Activated CD8-positive, alpha-beta memory T cell treated with anti-CD3 and anti-CD28 coated beads, Interleukin-2, amount 10 ng/mL, durations not matched to agents 7 days and 5 days (primary cell): Measurements from ENCODE around the gene ANKRD40CL. TPM values are rescaled to one million over a fixed set of nuclear protein-coding genes. Genes with fewer than 3 reads are reported as not detected.

Experiments used
- ATAC-seq: fragments of 150-1000 bp; cut with Tn5 transposase; one replicate; pipeline ENCODE4 v1.10.0; 2021; ENCODE audit warnings: moderate library complexity
- CTCF ChIA-PET: fragments of 350-600 bp; sonication (Branson Sonifier 250); formaldehyde crosslinking; loops from one replicate; lab custom pipeline; 2021; ENCODE audit warnings: antibody characterized with exemption; lab: Charles Lee
- DNase-seq: peaks from one replicate; pipeline ENCODE4 v3.0.0-alpha.2; 2020
- H3K27ac Mint-ChIP-seq: one replicate; pipeline ENCODE4 v1.8.0; 2021; ENCODE audit warnings: mild to moderate bottlenecking, mixed read lengths
- H3K27me3 Mint-ChIP-seq: one replicate; pipeline ENCODE4 v1.8.0; 2021; ENCODE audit warnings: mixed read lengths
- H3K36me3 Mint-ChIP-seq: one replicate; pipeline ENCODE4 v1.8.0; 2021; ENCODE audit warnings: mild to moderate bottlenecking, mixed read lengths
- H3K4me1 Mint-ChIP-seq: one replicate; pipeline ENCODE4 v1.8.0; 2021; ENCODE audit warnings: mixed read lengths
- H3K4me3 Mint-ChIP-seq: one replicate; pipeline ENCODE4 v1.8.0; 2021; ENCODE audit warnings: mild to moderate bottlenecking, moderate library complexity, mixed read lengths
- H3K9me3 Mint-ChIP-seq: one replicate; pipeline ENCODE4 v1.8.0; 2022; ENCODE audit warnings: low read depth, mixed read lengths
- total RNA-seq, 2 experiments: library from RNA; stranded (reverse); gene quantifications; one replicate each; pipeline ENCODE4 v1.2.3, GENCODE V29; 2021

Gene ANKRD40CL
- total RNA-seq, 2 experiments from 2014 or later, result not detected

DNA sequence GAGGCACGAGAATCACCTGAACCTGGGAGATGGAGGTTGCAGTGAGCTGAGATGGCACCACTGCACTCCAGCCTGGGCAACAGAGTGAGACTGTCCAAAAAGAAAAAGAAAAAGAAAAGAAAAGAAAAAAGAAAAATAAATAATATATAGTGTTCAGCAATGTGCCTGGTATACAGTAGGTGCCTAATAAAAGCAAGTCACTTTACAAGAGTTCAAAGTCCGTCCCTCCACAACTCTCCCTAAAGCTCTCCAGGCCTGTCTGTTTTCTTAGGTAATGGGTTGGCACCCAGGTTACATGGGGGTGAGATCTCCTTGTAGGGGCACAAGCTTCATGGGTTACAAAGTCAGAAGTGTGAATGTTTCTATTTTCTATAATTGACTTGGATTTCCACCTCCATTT is 16.6 kb upstream of the ANKRD40CL start:
- H3K4me3 Mint-ChIP-seq, result no peak overlapping the region
- H3K4me1 Mint-ChIP-seq, result peaks cover 37% of the 10 kb centered on the region
- no peak overlapping the region for H3K27ac Mint-ChIP-seq

GRCh38 chr17:50783193-50783660 is 15.9 kb upstream of the ANKRD40CL start:
- no peak overlapping the region for H3K27ac Mint-ChIP-seq
- peaks cover 35% of the 10 kb centered on the region for H3K27me3 Mint-ChIP-seq
- ATAC-seq, result peak; percentile 71
- H3K36me3 Mint-ChIP-seq, result no peaks in the 10 kb centered on the region
- no peak overlapping the region for H3K4me3 Mint-ChIP-seq
- DNase-seq, result peak; percentile 86
- CTCF ChIA-PET, result interaction anchor here (0.6 to 7.0 kb wide), 45 partner anchors 8 to 370 kb away, joined by 3 to 57 read pairs (median 5); partner anchors contain the start of genes ANKRD40CL, NME1, SPAG9 and TOB1
- peaks cover 33% of the 10 kb centered on the region for H3K4me1 Mint-ChIP-seq
- H3K9me3 Mint-ChIP-seq, result no peaks in the 10 kb centered on the region

More for the DNA sequence above, 16.6 kb upstream of the ANKRD40CL start:
- ATAC-seq (no peak), DNase-seq (no peak)
- Mint-ChIP-seq H3K27me3 (peaks cover 29% of the 10 kb centered on the region), H3K9me3 (no peaks in the 10 kb centered on the region), H3K36me3 (no peaks in the 10 kb centered on the region)
- CTCF ChIA-PET, result interaction anchor here (0.8 to 7.0 kb wide), 20 partner anchors 9 to 370 kb away, joined by 3 to 57 read pairs (median 9); partner anchors contain the start of gene NME1

DNA sequence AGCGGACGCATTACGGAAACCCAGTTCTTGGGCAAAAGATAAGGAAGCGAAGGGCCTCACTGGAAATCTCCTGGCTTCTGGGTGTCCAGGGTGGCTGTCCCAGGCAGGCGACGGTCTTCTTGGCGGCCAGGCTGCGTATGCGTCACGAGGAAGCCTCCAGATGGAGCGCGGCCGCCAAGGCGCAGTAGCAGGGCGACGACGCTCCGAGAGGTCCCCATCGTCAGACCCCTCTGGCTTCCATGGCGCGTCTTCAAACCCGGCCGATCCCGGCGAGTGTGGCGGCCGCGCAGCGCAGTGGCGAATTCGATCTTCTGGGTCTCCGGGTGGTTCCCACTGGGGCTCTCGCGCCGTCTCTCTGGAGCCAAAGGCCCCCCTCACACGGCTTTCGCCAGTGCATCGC is 13.8 kb upstream of the ANKRD40CL start:
- Mint-ChIP-seq H3K4me3 (peak overlapping the region; percentile 28), H3K4me1 (peaks cover 23% of the 10 kb centered on the region), H3K27me3 (peaks cover 45% of the 10 kb centered on the region), H3K9me3 (no peaks in the 10 kb centered on the region), H3K27ac (no peak overlapping the region), H3K36me3 (no peaks in the 10 kb centered on the region)
- DNase-seq (no peak), ATAC-seq (no peak)
- CTCF ChIA-PET, result interaction anchor here (0.7 to 7.0 kb wide), 6 partner anchors 14 to 372 kb away, joined by 3 to 38 read pairs (median 4); partner anchors contain the start of genes NME1 and TOB1

GRCh38 chr17:50779747-50780353 is 12.5 kb upstream of the ANKRD40CL start:
- peak overlapping the region; percentile 6 for H3K27ac Mint-ChIP-seq
- peak; percentile 81 for ATAC-seq

DNA sequence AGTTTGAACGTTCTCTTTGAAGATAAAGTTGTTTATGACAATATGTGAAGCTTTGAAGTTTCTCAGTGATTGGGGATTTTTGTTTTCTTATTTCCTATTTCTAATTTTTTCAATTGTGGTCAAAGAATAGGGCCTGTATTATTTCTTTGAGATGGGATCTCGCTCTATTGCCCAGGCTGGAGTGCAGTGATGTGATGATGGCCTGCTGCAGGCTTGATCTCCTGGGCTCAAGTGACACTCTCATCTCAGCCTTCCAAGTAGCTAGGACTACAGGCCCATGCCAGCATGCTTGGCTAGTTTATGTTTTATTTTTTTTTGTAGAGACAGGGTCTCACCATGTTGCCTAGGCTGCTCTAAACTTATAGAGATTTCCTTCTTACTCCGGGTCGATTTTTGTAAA is 11.7 kb upstream of the ANKRD40CL start:
- ATAC-seq (no peak), DNase-seq (no peak)
- Mint-ChIP-seq H3K9me3 (no peaks in the 10 kb centered on the region), H3K27me3 (peaks cover 40% of the 10 kb centered on the region), H3K27ac (no peak overlapping the region), H3K4me3 (no peak overlapping the region), H3K4me1 (peaks cover 23% of the 10 kb centered on the region), H3K36me3 (no peaks in the 10 kb centered on the region)
- CTCF ChIA-PET, result interaction anchor here (0.6 to 2.2 kb wide), 4 partner anchors 16 to 178 kb away, joined by 3 to 10 read pairs (median 6); no protein-coding TSS in a partner anchor

More at GRCh38 chr17:50779747-50780353, 12.5 kb upstream of the ANKRD40CL start:
- Mint-ChIP-seq H3K27me3 (peaks cover 44% of the 10 kb centered on the region), H3K9me3 (no peaks in the 10 kb centered on the region), H3K36me3 (no peaks in the 10 kb centered on the region), H3K4me3 (no peak overlapping the region), H3K4me1 (peaks cover 23% of the 10 kb centered on the region)
- DNase-seq, result peak; percentile 78
- CTCF ChIA-PET, result interaction anchor here (0.6 to 2.2 kb wide), 11 partner anchors 16 to 275 kb away, joined by 3 to 10 read pairs (median 3); no protein-coding TSS in a partner anchor

DNA sequence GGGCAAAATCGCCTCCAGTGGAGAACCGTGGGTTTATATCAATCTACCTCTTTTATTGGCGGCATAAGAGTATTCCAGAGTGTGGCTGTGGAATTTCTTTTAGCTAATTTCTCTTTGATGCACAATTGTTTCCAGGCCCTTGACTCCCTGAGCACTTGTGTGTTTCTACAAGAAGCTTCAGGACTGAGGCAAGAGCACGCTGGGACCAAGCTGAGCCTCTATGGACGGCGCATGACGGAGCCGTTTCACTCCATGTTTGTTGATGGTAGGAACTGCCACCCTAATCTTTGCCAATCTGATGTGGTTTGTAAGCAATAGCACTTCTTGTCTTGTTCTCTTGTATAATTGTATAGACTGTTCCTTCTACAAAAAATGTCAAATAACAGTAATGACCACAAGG is 11.2 kb upstream of the ANKRD40CL start:
- no peak overlapping the region for H3K27ac Mint-ChIP-seq
- DNase-seq, result no peak
- no peak overlapping the region for H3K4me3 Mint-ChIP-seq
- no peaks in the 10 kb centered on the region for H3K36me3 Mint-ChIP-seq
- CTCF ChIA-PET, result interaction anchor here (0.6 to 2.2 kb wide), 3 partner anchors 29 to 178 kb away, joined by 3 to 10 read pairs (median 8); no protein-coding TSS in a partner anchor
- no peaks in the 10 kb centered on the region for H3K9me3 Mint-ChIP-seq
- ATAC-seq, result no peak
- H3K27me3 Mint-ChIP-seq, result peaks cover 42% of the 10 kb centered on the region
- peaks cover 23% of the 10 kb centered on the region for H3K4me1 Mint-ChIP-seq

GRCh38 chr17:50775926-50776325 is 8.6 kb upstream of the ANKRD40CL start:
- H3K4me3 Mint-ChIP-seq, result no peak overlapping the region
- CTCF ChIA-PET, result interaction anchor here (1.1 to 1.3 kb wide), 3 partner anchors 9 to 15 kb away, joined by 3 read pairs; no protein-coding TSS in a partner anchor
- H3K27ac Mint-ChIP-seq, result no peak overlapping the region
- ATAC-seq, result no peak
- H3K4me1 Mint-ChIP-seq, result peaks cover 21% of the 10 kb centered on the region
- no peak for DNase-seq
- no peaks in the 10 kb centered on the region for H3K9me3 Mint-ChIP-seq
- no peaks in the 10 kb centered on the region for H3K36me3 Mint-ChIP-seq
- peaks cover 30% of the 10 kb centered on the region for H3K27me3 Mint-ChIP-seq

DNA sequence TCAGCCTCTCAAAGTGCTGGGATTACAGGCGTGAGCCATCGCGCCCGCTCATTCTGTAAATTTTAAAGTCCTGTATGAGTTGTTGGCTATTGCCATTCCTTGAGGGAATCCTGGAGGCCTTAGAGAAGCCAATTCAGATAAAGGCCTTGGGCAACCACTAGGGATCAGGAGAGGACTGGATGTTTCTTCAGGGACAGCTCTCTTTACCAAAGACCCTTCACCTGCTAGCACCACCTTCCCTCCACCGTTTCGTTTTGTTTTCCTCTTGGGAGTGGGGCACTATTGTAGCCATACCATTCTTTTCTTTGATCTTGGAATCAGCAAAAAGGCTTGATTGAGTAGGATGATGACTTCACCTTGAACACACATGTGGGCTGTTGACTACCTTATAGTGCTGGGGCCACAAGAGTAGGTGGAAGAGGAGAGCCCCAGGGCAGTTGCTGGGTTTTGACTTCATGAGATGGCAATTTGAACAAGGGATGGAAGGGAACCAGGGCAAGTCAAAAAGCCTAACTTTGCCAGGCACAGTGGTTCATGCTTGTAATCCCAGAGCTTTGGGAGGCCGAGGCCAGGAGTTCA is 7.0 kb upstream of the ANKRD40CL start:
- no peak overlapping the region for H3K4me3 Mint-ChIP-seq
- DNase-seq, result no peak
- peaks cover 10% of the 10 kb centered on the region for H3K4me1 Mint-ChIP-seq
- H3K27ac Mint-ChIP-seq, result no peak overlapping the region
- H3K27me3 Mint-ChIP-seq, result peaks cover 33% of the 10 kb centered on the region
- no peaks in the 10 kb centered on the region for H3K36me3 Mint-ChIP-seq
- CTCF ChIA-PET, result interaction anchor here (0.8 kb wide), 1 partner anchor 9 kb away, joined by 5 read pairs; no protein-coding TSS in a partner anchor
- no peak for ATAC-seq
- no peaks in the 10 kb centered on the region for H3K9me3 Mint-ChIP-seq

- Mint-ChIP-seq H3K4me1 (peaks cover 10% of the 10 kb centered on the region), H3K4me3 (no peak overlapping the region), H3K9me3 (no peaks in the 10 kb centered on the region), H3K27me3 (peaks cover 17% of the 10 kb centered on the region), H3K36me3 (no peaks in the 10 kb centered on the region), H3K27ac (no peak overlapping the region)
- ATAC-seq (no peak), DNase-seq (no peak)
- CTCF ChIA-PET, result interaction anchor here (1.4 to 1.6 kb wide), 2 partner anchors 9 to 11 kb away, joined by 3 to 7 read pairs; no protein-coding TSS in a partner anchor
These were observed 4.9 kb upstream of the ANKRD40CL start for GRCh38 chr17:50771991-50772785.

DNA sequence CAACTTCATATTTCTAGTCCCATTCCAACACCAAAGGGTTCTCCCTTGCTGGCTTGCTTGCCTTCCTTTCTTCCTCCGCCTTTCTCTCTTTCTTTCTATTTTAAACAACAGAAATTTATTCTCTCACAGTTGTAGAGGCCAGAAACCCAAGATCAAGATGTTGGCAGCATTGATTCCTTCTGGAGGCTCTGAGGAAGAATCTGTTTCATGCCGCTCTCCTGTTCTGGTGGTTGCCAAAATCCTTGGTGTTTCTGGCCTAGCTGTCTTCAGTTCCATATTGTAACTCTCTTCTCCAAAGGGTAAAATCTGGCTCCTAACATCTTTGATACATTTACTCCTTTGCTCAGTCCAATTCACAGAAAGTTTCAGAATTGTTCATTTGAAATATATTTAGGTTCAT is 3.0 kb upstream of the ANKRD40CL start:
- no peak for ATAC-seq
- Mint-ChIP-seq H3K27ac (no peak overlapping the region), H3K4me3 (no peak overlapping the region), H3K9me3 (no peaks in the 10 kb centered on the region), H3K27me3 (peaks cover 18% of the 10 kb centered on the region), H3K36me3 (no peaks in the 10 kb centered on the region), H3K4me1 (peaks cover 26% of the 10 kb centered on the region)
- CTCF ChIA-PET, result no interaction called here
- peak; percentile 1 for DNase-seq

GRCh38 chr17:50769884-50770283 is 2.6 kb upstream of the ANKRD40CL start:
- Mint-ChIP-seq H3K27ac (no peak overlapping the region), H3K36me3 (no peaks in the 10 kb centered on the region), H3K4me3 (no peak overlapping the region), H3K27me3 (peaks cover 18% of the 10 kb centered on the region), H3K9me3 (no peaks in the 10 kb centered on the region), H3K4me1 (peaks cover 29% of the 10 kb centered on the region)
- DNase-seq, result peak; percentile 12
- CTCF ChIA-PET, result interaction anchor here (1.5 kb wide), 1 partner anchor 13 kb away, joined by 5 read pairs; no protein-coding TSS in a partner anchor
- ATAC-seq, result no peak

DNA sequence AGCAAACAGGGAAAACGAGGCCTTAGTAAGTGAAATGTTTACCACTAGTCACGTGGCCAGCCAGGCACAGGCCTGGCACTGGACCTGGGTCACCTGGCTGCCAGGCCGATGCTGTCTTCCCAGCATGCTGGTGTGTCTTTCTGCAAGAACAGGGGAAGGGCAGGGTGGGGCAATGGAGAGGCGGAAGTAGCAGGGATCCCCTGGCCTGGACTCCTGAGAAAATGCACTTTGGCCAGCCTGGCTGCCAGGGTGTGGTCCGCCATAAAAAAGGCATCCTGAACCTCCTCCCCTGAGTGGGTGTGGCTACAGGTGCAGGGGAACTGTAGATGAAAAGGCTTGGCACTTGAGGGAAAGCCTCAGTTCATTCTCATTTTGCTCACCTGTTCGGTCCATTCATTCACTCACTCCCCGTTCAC is 1.0 kb upstream of the ANKRD40CL start:
- ATAC-seq (no peak), DNase-seq (no peak)
- Mint-ChIP-seq H3K27me3 (peaks cover 21% of the 10 kb centered on the region), H3K9me3 (no peaks in the 10 kb centered on the region), H3K27ac (no peak overlapping the region), H3K4me3 (no peak overlapping the region), H3K4me1 (peaks cover 32% of the 10 kb centered on the region), H3K36me3 (no peaks in the 10 kb centered on the region)
- CTCF ChIA-PET, result interaction anchor here (1.1 to 1.5 kb wide), 3 partner anchors 15 to 49 kb away, joined by 3 to 5 read pairs (median 4); partner anchors contain the start of gene LUC7L3
